Measurements from ENCODE around the gene RAVER1. TPM values are rescaled to one million over a fixed set of nuclear protein-coding genes. Genes with fewer than 3 reads are reported as not detected.

The RAVER1 gene
- total and polyA plus RNA-seq, 10 of the 15 experiments (the other 5 are each of a cell fraction or from before 2014, with no cell fraction given), result 0.03 to 87.0 (median 12.1) TPM

GRCh38 chr19:10271543-10272086 is 61.7 kb downstream of the RAVER1 start (continued):
- TF ChIP-seq ZNF592 (IDR thresholded peaks at IDR 0.05) (no peak), LARP7 (IDR thresholded peaks at IDR 0.05) (0 out of 2 replicates have a peak, but pooled peaks have one; percentile 40), POLR2A (IDR thresholded peaks at IDR 0.05; ENCODE audit: low read depth, low read length) (peak; percentile 15; the same call in 1 of the 2 replicates), ATF7 (IDR thresholded peaks at IDR 0.05; ENCODE audit: low read depth) (no peak; the same call in 1 of the 2 replicates), E2F8 (IDR thresholded peaks at IDR 0.05; ENCODE audit: low read depth, partially characterized antibody) (no peak), RELA (IDR thresholded peaks at IDR 0.05; ENCODE audit: borderline replicate concordance, partially characterized antibody) (peak; percentile 98), NBN (IDR thresholded peaks at IDR 0.05) (0 out of 2 replicates have a peak, but pooled peaks have one; percentile 15), EZH2 (IDR thresholded peaks at IDR 0.05; ENCODE audit: borderline replicate concordance, control insufficient read depth, low read depth, low read length) (no peak), RELB (IDR thresholded peaks at IDR 0.05; ENCODE audit: low read depth) (peak; percentile 86), STAT3 (IDR thresholded peaks at IDR 0.05; ENCODE audit: low read depth, low read length) (no peak), FOXM1 (IDR thresholded peaks at IDR 0.05; ENCODE audit: low read depth, low read length) (peak; percentile 61), BACH1 (IDR thresholded peaks at IDR 0.05; ENCODE audit: borderline replicate concordance) (peak; percentile 24), RAD51 (IDR thresholded peaks at IDR 0.05) (no peak), NFIC (IDR thresholded peaks at IDR 0.05; ENCODE audit: low read depth, low read length) (0 out of 2 replicates have a peak, but pooled peaks have one; percentile 50), KAT2A (conservative IDR thresholded peaks at IDR 0.05; ENCODE audit: control insufficient read depth, low read depth, low read length) (no peak), MAX (IDR thresholded peaks at IDR 0.05; ENCODE audit: low read depth, low read length) (no peak), HDGF (IDR thresholded peaks at IDR 0.05) (no peak), ZNF274 (IDR thresholded peaks at IDR 0.05; ENCODE audit: insufficient read depth, insufficient read length) (no peak), KDM1A (IDR thresholded peaks at IDR 0.05; ENCODE audit: borderline replicate concordance) (no peak), SUZ12 (IDR thresholded peaks at IDR 0.05; ENCODE audit: unreplicated experiment) (no peak)

Data from GM12878 (cell line).